ENCODE results near the gene USP44.

The USP44 gene

GRCh38 chr12:95518944-95519343, 32.3 kb downstream of the USP44 start:
- no peaks in the 10 kb centered on the region for H3K4me1 Mint-ChIP-seq
- H3K9me3 Mint-ChIP-seq, result no peaks in the 10 kb centered on the region
- H3K36me3 Mint-ChIP-seq (ENCODE audit: insufficient read depth), result peaks cover 14% of the 10 kb centered on the region
- DNase-seq (ENCODE audit: low spot score in 2 of 2) (no peak), ATAC-seq (replicated peaks; ENCODE audit: extremely low read depth, poor library complexity, severe bottlenecking) (no peak)
- no peak overlapping the region for H3K4me3 Mint-ChIP-seq
- no peak overlapping the region for H3K27ac Mint-ChIP-seq (ENCODE audit: low read depth)
- no peaks in the 10 kb centered on the region for H3K27me3 Mint-ChIP-seq

GRCh38 chr12:95517246-95517645, 34.0 kb downstream of the USP44 start:
- no peaks in the 10 kb centered on the region for H3K4me1 Mint-ChIP-seq
- H3K9me3 Mint-ChIP-seq, result no peaks in the 10 kb centered on the region
- ATAC-seq (replicated peaks; ENCODE audit: extremely low read depth, poor library complexity, severe bottlenecking) (no peak), DNase-seq (ENCODE audit: low spot score in 2 of 2) (no peak)
- peaks cover 25% of the 10 kb centered on the region for H3K36me3 Mint-ChIP-seq (ENCODE audit: insufficient read depth)
- no peak overlapping the region for H3K27ac Mint-ChIP-seq (ENCODE audit: low read depth)
- no peaks in the 10 kb centered on the region for H3K27me3 Mint-ChIP-seq
- H3K4me3 Mint-ChIP-seq, result no peak overlapping the region

GRCh38 chr12:95516757-95517156, 34.5 kb downstream of the USP44 start:
- no peaks in the 10 kb centered on the region for H3K9me3 Mint-ChIP-seq
- H3K4me3 Mint-ChIP-seq, result no peak overlapping the region
- no peaks in the 10 kb centered on the region for H3K27me3 Mint-ChIP-seq
- ATAC-seq (replicated peaks; ENCODE audit: extremely low read depth, poor library complexity, severe bottlenecking) (no peak), DNase-seq (ENCODE audit: low spot score in 2 of 2) (no peak)
- H3K4me1 Mint-ChIP-seq, result no peaks in the 10 kb centered on the region
- peaks cover 30% of the 10 kb centered on the region for H3K36me3 Mint-ChIP-seq (ENCODE audit: insufficient read depth)
- H3K27ac Mint-ChIP-seq (ENCODE audit: low read depth), result no peak overlapping the region

- Mint-ChIP-seq H3K27ac (ENCODE audit: low read depth) (no peak overlapping the region), H3K36me3 (ENCODE audit: insufficient read depth) (peaks cover 37% of the 10 kb centered on the region), H3K4me1 (no peaks in the 10 kb centered on the region), H3K27me3 (no peaks in the 10 kb centered on the region), H3K9me3 (no peaks in the 10 kb centered on the region), H3K4me3 (no peak overlapping the region)
- ATAC-seq (replicated peaks; ENCODE audit: extremely low read depth, poor library complexity, severe bottlenecking) (no peak), DNase-seq (ENCODE audit: low spot score in 2 of 2) (no peak)
Measured at GRCh38 chr12:95515197-95515596, 36.1 kb downstream of the USP44 start.

- ATAC-seq (replicated peaks; ENCODE audit: extremely low read depth, poor library complexity, severe bottlenecking) (no peak), DNase-seq (ENCODE audit: low spot score in 2 of 2) (no peak)
- no peaks in the 10 kb centered on the region for H3K27me3 Mint-ChIP-seq
- no peak overlapping the region for H3K4me3 Mint-ChIP-seq
- no peaks in the 10 kb centered on the region for H3K4me1 Mint-ChIP-seq
- peaks cover 51% of the 10 kb centered on the region for H3K36me3 Mint-ChIP-seq (ENCODE audit: insufficient read depth)
- H3K27ac Mint-ChIP-seq (ENCODE audit: low read depth), result no peak overlapping the region
- H3K9me3 Mint-ChIP-seq, result no peaks in the 10 kb centered on the region
Measured at GRCh38 chr12:95513599-95513998, 37.7 kb downstream of the USP44 start.

- DNase-seq (ENCODE audit: low spot score in 2 of 2), result no peak
- H3K4me3 Mint-ChIP-seq, result no peak overlapping the region
- no peaks in the 10 kb centered on the region for H3K9me3 Mint-ChIP-seq
- H3K27me3 Mint-ChIP-seq, result no peaks in the 10 kb centered on the region
- no peaks in the 10 kb centered on the region for H3K4me1 Mint-ChIP-seq
- ATAC-seq (replicated peaks; ENCODE audit: extremely low read depth, poor library complexity, severe bottlenecking), result no peak
- no peak overlapping the region for H3K27ac Mint-ChIP-seq (ENCODE audit: low read depth)
- peaks cover 63% of the 10 kb centered on the region for H3K36me3 Mint-ChIP-seq (ENCODE audit: insufficient read depth)
Measured at GRCh38 chr12:95511977-95512376, 39.3 kb downstream of the USP44 start.

- no peaks in the 10 kb centered on the region for H3K27me3 Mint-ChIP-seq
- ATAC-seq (replicated peaks; ENCODE audit: extremely low read depth, poor library complexity, severe bottlenecking), result no peak
- peaks cover 74% of the 10 kb centered on the region for H3K36me3 Mint-ChIP-seq (ENCODE audit: insufficient read depth)
- no peaks in the 10 kb centered on the region for H3K4me1 Mint-ChIP-seq
- H3K9me3 Mint-ChIP-seq, result no peaks in the 10 kb centered on the region
- no peak overlapping the region for H3K4me3 Mint-ChIP-seq
- DNase-seq (ENCODE audit: low spot score in 2 of 2), result no peak
- H3K27ac Mint-ChIP-seq (ENCODE audit: low read depth), result no peak overlapping the region
Measured at GRCh38 chr12:95509300-95509699, 42.0 kb downstream of the USP44 start.

GRCh38 chr12:95506707-95507523, 44.4 kb downstream of the USP44 start:
- no peak for DNase-seq (ENCODE audit: low spot score in 2 of 2)
- ATAC-seq (replicated peaks; ENCODE audit: extremely low read depth, poor library complexity, severe bottlenecking), result no peak
- no peaks in the 10 kb centered on the region for H3K9me3 Mint-ChIP-seq
- H3K27me3 Mint-ChIP-seq, result no peaks in the 10 kb centered on the region
- peaks cover 64% of the 10 kb centered on the region for H3K36me3 Mint-ChIP-seq (ENCODE audit: insufficient read depth)
- H3K27ac Mint-ChIP-seq (ENCODE audit: low read depth), result no peak overlapping the region
- no peak overlapping the region for H3K4me3 Mint-ChIP-seq
- peaks cover 6% of the 10 kb centered on the region for H3K4me1 Mint-ChIP-seq

GRCh38 chr12:95505039-95505438, 46.2 kb downstream of the USP44 start:
- Mint-ChIP-seq H3K9me3 (no peaks in the 10 kb centered on the region), H3K36me3 (ENCODE audit: insufficient read depth) (peaks cover 58% of the 10 kb centered on the region), H3K4me3 (no peak overlapping the region), H3K27ac (ENCODE audit: low read depth) (peak overlapping the region; percentile 40), H3K4me1 (peaks cover 11% of the 10 kb centered on the region), H3K27me3 (no peaks in the 10 kb centered on the region)
- ATAC-seq (replicated peaks; ENCODE audit: extremely low read depth, poor library complexity, severe bottlenecking) (no peak), DNase-seq (ENCODE audit: low spot score in 2 of 2) (no peak)

- H3K36me3 Mint-ChIP-seq (ENCODE audit: insufficient read depth), result peaks cover 53% of the 10 kb centered on the region
- H3K4me1 Mint-ChIP-seq, result peaks cover 17% of the 10 kb centered on the region
- no peaks in the 10 kb centered on the region for H3K9me3 Mint-ChIP-seq
- no peak overlapping the region for H3K27ac Mint-ChIP-seq (ENCODE audit: low read depth)
- DNase-seq (ENCODE audit: low spot score in 2 of 2), result no peak
- no peaks in the 10 kb centered on the region for H3K27me3 Mint-ChIP-seq
- no peak for ATAC-seq (replicated peaks; ENCODE audit: extremely low read depth, poor library complexity, severe bottlenecking)
- no peak overlapping the region for H3K4me3 Mint-ChIP-seq
Measured at GRCh38 chr12:95504140-95504539, 47.1 kb downstream of the USP44 start.

- H3K4me1 Mint-ChIP-seq, result peaks cover 17% of the 10 kb centered on the region
- H3K9me3 Mint-ChIP-seq, result no peaks in the 10 kb centered on the region
- H3K36me3 Mint-ChIP-seq (ENCODE audit: insufficient read depth), result peaks cover 57% of the 10 kb centered on the region
- H3K4me3 Mint-ChIP-seq, result no peak overlapping the region
- ATAC-seq (replicated peaks; ENCODE audit: extremely low read depth, poor library complexity, severe bottlenecking) (no peak), DNase-seq (ENCODE audit: low spot score in 2 of 2) (no peak)
- no peaks in the 10 kb centered on the region for H3K27me3 Mint-ChIP-seq
- no peak overlapping the region for H3K27ac Mint-ChIP-seq (ENCODE audit: low read depth)
Measured at GRCh38 chr12:95499772-95500171, 51.5 kb downstream of the USP44 start.

GRCh38 chr12:95498968-95499367, 52.3 kb downstream of the USP44 start:
- Mint-ChIP-seq H3K27ac (ENCODE audit: low read depth) (no peak overlapping the region), H3K4me1 (peaks cover 17% of the 10 kb centered on the region)

GRCh38 chr12:95497031-95497430, 54.2 kb downstream of the USP44 start:
- H3K36me3 Mint-ChIP-seq (ENCODE audit: insufficient read depth), result peaks cover 57% of the 10 kb centered on the region
- ATAC-seq (replicated peaks; ENCODE audit: extremely low read depth, poor library complexity, severe bottlenecking) (no peak), DNase-seq (ENCODE audit: low spot score in 2 of 2) (no peak)
- H3K27me3 Mint-ChIP-seq, result no peaks in the 10 kb centered on the region
- H3K9me3 Mint-ChIP-seq, result no peaks in the 10 kb centered on the region
- peaks cover 11% of the 10 kb centered on the region for H3K4me1 Mint-ChIP-seq
- H3K27ac Mint-ChIP-seq (ENCODE audit: low read depth), result no peak overlapping the region
- no peak overlapping the region for H3K4me3 Mint-ChIP-seq

More at GRCh38 chr12:95498968-95499367, 52.3 kb downstream of the USP44 start:
- ATAC-seq (replicated peaks; ENCODE audit: extremely low read depth, poor library complexity, severe bottlenecking) (no peak), DNase-seq (ENCODE audit: low spot score in 2 of 2) (no peak)
- Mint-ChIP-seq H3K4me3 (no peak overlapping the region), H3K36me3 (ENCODE audit: insufficient read depth) (peaks cover 57% of the 10 kb centered on the region), H3K27me3 (no peaks in the 10 kb centered on the region), H3K9me3 (no peaks in the 10 kb centered on the region)
